HG03521 (cell line): ENCODE results near the gene POMP.
"Not testable (repeated sequence)": the region's sequence is repeated elsewhere in the genome, so short reads cannot be mapped to it uniquely, and the experiment has no call there.

Experiments
- ATAC-seq: cut with Tn5 transposase; IDR thresholded peaks from one replicate; pipeline ENCODE4 v1.9.1; 2021; ENCODE audit warnings: mild to moderate bottlenecking, moderate library complexity; ENCODE audit not compliant: unreplicated experiment

Gene POMP

DNA sequence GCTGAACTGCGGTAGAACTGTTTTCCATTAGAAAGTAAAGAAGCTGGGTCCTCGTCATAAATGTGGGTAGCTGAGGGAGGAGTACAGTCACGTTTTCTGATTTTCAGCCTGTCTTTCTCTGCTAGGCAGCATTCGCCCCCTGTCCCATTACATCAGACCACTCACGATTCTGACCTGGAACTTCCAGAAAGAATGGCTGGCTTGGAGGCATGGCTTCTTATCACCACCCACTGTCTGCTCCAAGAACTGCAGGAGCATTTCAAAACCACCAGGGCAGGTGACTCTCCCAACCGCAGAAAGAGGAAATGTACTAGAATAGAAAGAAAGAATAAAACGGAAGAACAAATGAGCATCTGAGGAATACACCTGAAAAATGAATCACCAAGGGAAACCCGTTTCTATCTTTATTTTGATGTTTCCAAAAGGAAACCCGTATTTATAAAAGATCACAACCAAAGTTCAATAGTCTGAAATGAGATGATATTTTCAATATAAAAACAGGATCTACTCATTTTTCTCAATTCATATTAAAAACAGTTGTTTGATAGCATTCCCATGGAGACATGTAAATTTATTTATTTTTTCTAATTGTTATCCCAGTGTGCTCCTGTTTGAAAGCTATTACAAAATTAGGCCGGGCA is 22.1 kb upstream of the POMP start:
- ATAC-seq = no peak

DNA sequence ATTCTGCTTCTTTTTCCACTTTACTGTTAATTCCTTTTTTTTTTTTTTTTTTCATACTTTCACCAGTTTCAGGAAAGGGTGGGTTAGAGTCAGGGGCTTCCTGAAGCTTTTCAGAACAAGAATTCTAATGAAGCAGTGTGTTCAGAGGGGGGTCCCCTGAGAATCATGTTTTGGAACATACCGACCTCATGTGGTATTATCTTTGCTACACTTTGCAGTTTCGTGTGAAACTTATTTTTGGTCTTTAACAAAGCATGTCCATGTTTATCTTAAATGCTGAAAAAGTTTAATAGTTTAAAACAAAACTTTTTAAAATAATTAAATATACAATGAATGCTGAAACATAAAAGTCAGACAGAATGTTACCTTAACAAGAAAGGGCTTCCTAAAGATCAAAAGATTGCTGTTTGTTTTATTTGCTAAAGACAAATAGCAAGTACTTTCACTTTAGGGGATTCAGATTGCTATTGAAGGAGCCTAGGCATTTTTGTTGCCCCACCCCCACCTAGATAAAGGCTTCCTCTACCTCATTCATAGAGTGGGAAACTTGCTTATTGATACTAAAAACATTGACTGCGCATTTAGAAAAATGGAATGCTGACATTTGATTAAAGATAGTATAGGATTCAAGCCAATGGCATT is 21.1 kb upstream of the POMP start:
- ATAC-seq = no peak

DNA sequence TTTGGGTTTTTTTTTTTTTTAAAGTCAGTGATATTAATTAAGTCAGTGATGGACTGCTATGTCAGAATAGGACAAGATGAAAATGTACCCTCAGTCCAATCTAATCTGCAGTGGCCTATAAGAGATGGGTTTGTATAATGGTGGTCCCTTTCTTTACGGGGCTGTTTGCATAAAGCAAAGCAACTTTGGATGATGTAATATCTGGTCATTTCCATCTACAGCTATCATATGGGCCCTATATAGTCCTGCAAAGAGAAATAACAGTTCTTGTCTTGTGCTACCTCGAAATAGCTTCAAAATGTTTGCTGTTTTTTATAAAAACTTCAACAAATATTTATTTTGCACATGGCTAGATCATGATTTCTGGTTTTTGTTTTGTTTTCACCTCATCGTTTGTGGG is 20.2 kb upstream of the POMP start:
- ATAC-seq = no peak

DNA sequence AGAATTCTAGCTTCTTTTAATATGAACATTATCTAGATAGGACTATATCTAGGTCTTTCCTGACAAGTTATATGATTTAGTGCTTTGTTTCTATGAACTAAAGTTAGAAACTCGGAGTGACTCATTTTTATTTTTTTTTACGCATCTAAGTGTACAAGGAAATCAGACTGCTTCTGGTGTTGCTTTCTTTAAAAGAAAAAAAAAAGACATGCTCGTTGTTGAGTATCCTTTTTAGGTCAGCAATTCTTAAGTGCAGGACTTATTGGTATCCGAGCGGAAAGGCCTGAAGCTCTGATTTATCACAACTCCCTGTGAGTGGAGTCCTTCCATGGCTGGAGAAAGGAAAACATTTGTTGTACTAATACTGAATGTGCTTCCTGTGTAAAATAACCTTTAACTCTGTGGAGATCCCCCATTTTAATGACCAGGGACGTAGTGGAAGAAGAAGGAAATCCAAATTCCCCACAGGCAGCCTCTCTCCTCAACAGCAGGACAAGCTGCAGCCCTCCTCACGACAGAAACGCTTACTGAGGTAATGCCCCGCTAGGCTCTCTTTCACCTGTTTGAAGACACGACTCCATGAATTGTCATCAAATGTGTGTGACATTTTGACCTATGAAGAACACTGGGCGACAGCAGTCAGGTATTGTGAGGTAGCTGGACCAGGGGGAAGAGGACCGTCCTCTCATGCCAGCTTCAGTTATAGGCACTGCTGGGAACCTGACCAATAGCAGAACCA is 17.9 kb upstream of the POMP start:
- no peak for ATAC-seq

DNA sequence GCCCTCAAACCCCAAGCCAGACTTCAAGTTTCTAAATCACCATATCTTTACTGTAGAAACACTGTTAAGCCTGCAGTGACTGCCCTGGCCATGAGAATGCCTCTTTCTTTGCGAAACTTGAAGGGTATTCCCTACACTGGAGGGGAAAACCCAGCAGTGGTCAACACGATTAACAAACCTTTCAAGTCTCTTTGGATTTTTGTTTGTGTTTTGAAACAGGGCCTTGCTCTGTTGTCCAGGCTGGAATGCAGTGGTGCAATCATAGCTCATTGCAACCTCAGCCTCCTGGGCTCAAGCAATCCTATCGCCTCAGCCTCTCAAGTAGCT is 17.4 kb upstream of the POMP start:
- ATAC-seq = peak; percentile 70

DNA sequence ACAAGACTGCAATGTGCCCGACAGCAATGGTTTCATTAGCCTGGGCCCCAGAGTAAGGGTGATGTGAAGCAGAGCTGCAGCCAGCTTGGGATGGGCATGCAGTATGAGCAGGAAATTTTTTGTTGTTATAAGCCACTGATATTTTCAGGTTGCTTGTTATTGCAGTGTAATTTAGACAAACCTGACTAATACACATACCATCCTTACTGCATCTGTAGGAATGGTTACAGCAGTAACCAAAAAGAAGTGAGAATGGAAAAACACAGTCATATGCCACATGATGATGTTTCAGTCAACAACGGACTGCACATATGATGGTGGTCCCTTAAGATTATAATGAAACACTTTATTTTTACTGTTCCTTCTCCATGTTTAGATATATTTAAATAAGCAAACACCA is 8.6 kb upstream of the POMP start:
- ATAC-seq = no peak

DNA sequence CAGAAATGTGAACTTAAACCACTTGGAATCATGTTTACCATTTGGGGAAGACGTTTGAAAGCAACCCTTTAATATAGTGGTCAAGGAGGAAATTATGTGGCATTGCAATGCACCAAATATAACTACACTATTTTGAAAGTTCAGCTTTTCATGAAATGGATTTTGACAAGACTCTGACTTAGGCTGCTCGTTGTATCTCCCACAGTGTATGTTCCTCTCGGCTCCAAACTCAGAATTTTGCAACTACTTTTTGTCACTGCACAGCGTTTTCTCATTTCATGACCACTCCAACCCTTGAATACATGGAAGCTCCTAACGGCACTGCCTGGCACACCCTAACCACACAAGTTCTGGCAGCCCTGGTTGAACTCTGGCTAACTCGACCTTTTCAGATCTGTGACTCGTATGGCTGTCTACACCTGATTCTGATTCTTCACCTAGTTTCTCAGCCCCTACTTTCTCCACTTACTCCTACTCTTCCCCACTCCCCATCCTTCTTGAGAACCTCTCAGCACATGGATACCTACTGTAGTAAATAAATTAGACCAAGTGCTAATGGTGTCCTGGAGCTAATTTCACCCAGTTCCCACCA is 7.0 kb upstream of the POMP start:
- ATAC-seq = no peak

DNA sequence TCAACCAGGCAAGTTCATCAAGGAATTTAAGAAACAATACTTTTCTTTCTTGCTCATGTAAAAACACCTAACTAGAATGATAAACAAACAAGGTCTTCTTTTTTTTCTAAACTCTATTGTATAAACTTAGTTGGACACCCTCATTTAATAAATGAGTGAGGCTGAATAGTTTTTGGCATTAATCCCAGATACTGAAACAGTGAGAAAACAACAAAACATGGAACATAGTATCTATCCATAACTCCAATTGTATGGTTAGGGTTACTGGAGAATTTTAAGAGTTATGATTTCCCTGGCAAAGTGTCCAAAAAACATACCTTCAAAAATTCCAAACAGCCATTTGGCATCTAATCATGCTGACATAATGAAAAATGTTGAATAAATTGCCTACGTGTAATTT is 5.8 kb upstream of the POMP start:
- ATAC-seq = no peak

DNA sequence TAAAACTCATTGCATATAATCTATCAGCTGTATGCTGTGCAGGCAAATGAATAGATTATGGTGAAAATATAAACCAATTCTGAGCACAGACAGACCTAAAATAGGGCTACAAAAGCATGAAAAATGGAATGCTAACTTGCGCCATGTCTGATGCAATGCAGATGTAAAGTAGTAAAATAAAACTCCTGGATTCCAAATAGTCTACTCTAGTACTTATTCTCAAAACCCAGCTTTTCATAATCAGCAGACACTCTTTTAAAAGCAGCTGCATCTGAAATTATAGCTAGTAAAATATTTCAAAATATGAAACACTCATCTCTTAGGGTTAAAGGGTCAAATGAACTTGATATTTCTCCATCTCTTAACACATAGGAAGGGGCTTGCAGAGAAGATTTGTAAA is 4.7 kb upstream of the POMP start:
- ATAC-seq = no peak

DNA sequence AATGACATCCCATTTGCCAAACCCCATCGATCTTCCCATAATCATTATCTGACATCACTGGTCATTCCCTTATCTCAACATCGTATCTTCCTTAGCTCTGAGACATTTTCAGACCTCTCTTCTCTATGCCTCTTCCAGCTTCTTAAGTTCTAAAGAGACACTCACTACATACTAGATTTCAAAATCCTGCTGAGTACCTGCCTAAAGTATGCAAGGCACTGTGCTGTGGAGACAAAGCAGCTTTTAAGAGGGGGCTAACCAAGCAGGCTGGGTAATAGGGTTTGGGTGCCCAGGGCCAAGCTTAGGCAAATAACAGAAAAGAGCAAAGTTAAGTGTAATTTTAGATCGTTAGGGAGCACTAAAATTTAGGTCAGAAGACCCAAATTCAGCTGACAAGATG is 3.4 kb upstream of the POMP start:
- no peak for ATAC-seq

DNA sequence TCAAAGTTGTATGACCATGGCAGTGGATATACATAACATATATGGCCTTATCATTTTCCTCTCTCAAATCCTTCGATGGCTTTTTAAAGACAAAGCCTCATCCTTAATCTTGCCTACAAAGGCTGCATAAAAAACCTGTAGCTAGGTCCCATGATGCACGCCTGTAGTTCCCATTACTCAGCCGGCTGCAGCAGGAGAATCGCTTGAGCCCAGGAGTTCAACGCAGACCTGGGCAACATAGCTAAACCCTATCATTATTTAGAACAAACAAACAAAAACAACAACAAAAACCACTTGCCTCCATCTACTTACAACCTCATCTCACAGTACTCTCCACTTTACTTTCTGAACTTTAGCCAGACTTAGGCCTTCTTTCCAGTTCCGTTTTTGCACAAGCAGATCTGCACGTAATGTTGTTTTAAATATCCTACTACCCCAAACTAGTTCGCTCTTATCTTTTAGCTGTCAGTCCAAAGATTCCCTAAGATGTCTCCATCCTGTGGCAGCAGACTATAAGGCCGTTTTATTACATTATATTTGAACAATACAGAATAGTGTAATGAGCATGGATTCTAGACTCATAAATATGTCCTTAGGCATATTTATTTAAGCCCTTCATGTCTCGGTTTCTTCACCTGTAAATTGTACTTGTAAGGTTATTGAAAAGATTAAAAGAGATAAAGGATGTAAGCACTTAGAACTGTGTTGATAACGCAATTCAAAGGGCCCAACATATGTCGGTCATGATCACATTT is 969 bp upstream of the POMP start:
- ATAC-seq = no peak

DNA sequence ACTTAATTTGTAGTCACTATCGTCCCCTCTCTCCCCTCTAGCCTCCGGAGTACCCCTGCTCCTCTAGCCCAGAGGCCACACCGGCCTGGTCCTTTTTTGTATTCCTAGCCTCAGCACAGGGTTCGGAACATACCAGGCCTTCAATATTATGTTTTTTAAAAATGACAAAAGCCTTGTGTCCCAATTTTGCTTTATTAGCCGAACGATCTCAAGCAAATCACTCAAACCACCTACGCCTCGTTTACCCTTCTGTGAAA is 463 bp upstream of the POMP start:
- ATAC-seq = peak; percentile 10

DNA sequence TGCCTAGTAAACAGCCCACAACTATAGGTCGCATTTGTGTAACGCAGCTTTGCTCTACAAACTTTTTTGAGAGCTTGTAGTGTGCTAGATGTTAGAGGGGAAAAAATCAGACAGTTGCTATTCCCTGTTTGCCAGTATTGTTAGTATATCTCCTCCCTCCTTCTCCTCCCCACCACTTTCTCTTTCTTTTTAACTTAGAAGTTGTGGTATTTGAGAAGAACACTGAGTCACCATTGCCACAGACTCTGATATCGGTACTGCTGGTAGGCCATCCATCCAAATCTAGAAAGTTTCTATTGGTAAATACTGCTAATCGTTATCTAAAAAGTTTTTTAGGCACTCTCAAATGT is 666 bp downstream of the POMP start:
- peak; percentile 16 for ATAC-seq

DNA sequence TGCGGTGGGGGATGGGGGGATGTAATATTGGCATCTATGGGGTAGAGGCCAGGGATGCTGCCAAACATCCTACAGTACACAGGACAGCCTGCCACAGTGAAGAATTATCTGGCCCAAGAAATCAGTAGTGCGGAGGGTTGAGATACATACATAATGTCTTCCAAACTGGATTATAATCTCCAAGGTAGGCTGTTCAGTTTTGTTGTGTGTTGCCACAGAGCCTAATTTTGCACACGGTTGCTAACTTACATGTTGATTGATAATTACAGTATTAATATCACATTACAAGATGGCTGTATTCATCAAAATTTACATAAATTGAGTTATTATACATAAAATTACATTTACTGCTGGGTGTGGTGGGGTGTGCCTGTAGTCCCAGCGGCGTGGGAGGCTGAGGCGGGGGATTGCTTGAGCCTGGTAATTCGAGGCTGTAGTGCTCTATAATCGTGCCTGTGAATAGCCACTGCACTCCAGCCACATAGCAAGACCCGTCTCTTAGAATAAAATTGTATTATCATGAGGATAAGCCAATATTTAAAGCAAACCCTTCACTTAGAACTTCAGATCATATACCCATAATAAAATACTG is 8.1 kb downstream of the POMP start:
- no peak for ATAC-seq

DNA sequence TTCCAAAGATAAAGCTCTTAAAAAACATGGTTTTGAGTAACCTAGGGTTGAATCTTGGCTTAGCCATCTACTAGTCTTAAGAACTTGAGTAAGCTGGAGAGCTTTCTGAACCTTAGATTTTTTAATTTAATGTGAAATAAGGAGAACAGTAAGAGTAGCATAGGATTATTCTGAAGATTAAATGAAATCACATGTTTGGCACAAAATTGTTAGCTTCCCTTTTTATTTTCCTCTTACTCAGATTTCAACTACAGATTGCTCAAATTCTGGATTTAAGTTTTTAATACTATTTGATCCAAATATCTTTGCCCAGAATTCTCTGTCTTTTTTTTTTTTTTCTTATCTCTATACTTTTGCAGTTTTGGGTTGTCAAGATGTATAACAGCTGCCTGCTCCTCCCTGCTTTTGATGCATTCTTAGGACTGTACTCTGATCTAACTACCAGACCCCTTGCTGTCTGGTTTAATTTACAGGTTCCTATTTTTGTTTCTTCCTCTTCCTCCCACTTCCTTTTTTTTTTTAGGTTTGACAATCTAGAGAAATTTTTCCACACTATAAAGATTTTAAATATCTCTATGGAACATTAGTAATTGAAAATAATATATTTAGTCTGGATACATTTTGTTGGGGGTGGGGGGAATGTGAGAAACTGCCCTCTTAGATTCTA is 12.3 kb downstream of the POMP start:
- ATAC-seq = no peak

DNA sequence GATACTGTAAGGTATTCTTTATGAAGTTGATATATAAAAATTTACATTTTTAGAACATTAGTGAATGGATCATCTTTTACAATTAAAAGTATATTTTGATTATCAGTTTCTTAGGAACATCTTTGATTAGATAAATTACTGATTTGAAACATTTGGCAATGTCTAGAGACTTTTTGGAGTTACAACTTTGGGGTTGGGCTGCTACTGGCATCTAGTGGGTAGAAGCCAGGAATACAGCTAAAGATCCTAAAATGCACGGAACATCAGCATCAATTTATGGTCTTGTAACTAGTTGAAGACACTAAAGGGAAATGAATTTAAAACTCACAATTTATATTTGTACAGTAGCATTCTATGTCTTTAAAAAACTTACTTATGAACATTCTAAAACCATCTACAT is 19.9 kb downstream of the POMP start:
- no peak for ATAC-seq

DNA sequence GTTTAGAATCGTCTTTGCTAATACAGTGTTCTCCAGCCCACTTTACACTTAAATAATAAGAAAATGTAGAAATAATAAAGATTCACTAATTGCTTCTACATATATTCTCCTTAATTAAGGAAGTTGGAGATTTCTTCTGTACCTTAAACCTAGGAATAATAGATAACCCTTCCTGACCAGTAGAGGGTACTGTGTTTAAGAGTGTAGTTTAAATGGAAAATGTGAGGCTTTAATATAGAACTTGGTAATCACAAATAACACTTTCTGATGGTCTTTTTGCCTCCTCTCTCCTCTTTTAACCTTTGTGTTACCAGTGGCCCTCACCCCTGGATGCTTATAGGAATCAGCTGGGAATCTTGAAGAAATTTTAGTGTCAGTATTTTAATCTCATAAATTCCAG is 20.7 kb downstream of the POMP start:
- no peak for ATAC-seq

DNA sequence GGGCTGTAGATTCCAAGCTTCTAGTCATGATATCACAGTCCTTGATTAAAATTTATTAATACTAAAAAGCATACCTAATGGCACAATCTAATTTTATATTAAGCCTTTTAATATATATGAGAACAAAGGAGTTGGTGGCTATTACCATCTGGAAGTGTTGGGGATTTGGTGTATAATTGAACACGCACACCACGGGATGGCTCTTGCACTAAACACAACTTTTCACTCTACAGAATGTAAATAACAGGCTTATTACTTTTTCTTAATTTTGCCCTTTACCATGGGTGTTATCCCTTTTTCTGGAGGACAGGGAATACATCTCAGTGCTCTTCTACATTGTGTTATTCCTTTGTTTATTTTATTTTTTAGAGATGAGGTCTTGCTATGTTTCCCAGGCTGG is 21.6 kb downstream of the POMP start:
- ATAC-seq = no peak

DNA sequence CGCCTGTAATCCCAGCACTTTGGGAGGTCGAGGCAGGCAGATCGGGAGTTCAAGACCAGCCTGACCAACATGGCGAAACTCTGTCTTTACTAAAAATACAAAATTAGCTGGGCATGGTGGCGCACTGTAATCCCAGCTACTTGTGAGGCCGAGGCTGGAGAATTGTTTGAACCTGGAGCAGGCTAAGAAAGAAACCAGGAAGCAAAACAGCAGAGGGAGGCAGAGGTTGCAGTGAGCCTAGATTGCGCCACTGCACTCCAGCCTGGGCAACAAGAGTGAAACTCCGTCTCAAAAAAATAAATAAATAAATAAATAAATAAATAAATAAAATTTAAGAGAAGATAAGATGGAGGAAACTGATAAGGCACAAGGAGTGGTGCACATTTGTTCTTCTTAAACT is 24.2 kb downstream of the POMP start:
- ATAC-seq = not testable (repeated sequence)

DNA sequence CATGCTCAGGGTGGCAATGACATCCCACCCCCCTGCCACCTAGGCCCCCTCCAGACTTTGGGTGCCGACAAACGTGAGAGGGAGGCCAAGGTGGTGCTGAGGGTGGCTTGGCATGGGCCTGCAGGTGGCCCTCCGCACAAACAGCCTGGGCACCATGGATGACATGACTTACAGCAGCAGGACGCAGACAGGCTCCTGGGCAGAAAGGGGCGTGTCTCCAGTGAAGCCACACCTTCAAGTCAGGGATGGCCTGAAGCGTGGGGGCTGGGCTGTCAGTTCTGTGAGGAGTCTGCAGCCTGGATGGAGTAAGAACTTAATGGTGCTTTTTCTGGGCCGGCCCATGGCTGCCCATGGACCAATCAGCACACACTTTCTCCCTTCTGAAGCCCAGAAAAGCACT is 25.3 kb downstream of the POMP start:
- no peak for ATAC-seq

DNA sequence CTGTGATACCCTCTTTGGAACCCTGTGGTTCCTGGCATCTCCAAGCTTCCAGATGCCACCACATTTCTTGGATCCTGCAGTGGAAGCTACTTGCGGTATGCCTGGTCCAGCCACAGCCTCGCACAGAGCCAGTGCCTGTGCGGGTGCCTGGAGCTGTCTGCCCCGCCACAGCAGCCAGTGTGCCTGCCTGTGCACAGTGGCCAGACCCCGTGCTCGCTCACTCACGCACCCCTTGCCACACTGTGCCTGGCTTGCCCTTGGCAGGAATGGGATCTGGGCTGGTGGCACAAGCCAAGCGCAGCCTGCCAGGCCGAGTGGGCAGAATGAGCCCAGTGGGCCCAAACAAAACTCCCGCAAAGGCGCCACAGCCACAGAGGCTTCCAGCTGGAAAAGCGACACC is 26.2 kb downstream of the POMP start:
- no peak for ATAC-seq
